Measurements from ENCODE around the gene KDM1B.
A peak's percentile ranks its signal among the peaks of the same experiment; 100 is the strongest.

The KDM1B gene

DNA sequence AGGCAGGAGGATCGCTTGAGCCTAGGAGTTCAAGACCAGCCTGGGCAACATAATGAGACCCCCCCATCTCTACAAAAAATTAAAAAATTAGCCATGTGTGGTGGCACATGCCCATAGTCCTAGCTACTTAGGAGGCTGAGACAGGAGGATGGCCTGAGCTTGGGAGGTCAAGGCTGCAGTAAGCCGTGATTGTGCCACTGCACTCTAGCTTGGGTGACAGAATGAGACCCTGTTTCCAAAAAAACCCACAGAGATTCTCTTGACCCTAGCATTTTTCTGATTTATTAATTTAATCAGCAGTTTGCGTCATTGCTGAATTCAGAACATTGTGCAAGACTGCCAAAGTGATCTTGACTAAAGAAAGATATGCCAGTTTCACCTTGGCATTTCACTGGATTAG, 36.8 kb downstream of the KDM1B start:
- CTCF ChIA-PET = no interaction called here
- Histone ChIP-seq H3K4me3 (ENCODE audit: low read depth, low read length) (no peak overlapping the region), H3K27ac (ENCODE audit: extremely low read depth, low read depth, low read length) (no peak overlapping the region), H3K9me3 (ENCODE audit: control insufficient read depth, insufficient read depth, low read depth, low read length) (no peaks in the 10 kb centered on the region), H3K4me1 (ENCODE audit: control insufficient read depth, insufficient read depth, low read length) (no peaks in the 10 kb centered on the region), H3K36me3 (ENCODE audit: control insufficient read depth in 2 of 2, insufficient read depth in 1 of 2, low read length in 2 of 2) (peaks cover 0 to 11% of the 10 kb centered on the region in 2 experiments; a peak in 2 of 3 replicates)
- peak; percentile 17; the same call in 1 of the 2 replicates for TF ChIP-seq ZNF664 (tag by site-specific recombination; IDR thresholded peaks at IDR 0.05)
- no peak for TF ChIP-seq GLI4 (tag by site-specific recombination; IDR thresholded peaks at IDR 0.05)
- POLR2A ChIA-PET = no interaction called here

DNA sequence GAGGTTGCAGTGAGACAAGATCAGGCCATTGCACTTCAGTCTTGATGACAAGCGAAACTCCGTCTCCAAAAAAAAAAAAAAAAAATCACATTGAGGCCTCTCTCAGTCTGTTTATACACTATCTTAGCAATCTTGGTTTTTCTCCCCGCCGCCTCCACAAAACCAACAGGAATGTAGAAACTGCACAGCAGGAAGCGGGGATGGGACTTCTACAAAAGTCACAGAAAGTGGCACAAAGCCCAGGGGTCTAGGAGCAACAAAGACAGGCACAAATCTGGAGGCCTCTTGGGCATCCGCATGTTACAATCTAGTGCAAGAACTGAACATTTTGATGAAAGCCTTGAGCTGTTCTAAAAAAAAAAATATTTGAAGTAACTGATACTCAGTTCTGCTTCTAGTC, 48.6 kb downstream of the KDM1B start:
- Histone ChIP-seq H3K9me3 (ENCODE audit: control insufficient read depth, insufficient read depth, low read depth, low read length) (no peaks in the 10 kb centered on the region), H3K4me3 (ENCODE audit: low read depth, low read length) (no peak overlapping the region), H3K36me3 (ENCODE audit: control insufficient read depth in 2 of 2, insufficient read depth in 1 of 2, low read length in 2 of 2) (peaks cover 5 to 15% of the 10 kb centered on the region in 2 experiments; a peak in 2 of 3 replicates), H3K4me1 (ENCODE audit: control insufficient read depth, insufficient read depth, low read length) (no peaks in the 10 kb centered on the region), H3K27ac (ENCODE audit: extremely low read depth, low read depth, low read length) (no peak overlapping the region)
- POLR2A ChIA-PET = no interaction called here
- CTCF ChIA-PET = interaction anchor here (0.6 kb wide), 2 partner anchors 210 to 1036 kb away, joined by 3 to 4 read pairs; no protein-coding TSS in a partner anchor
- TF ChIP-seq ZFHX2 (tag by site-specific recombination; conservative IDR thresholded peaks at IDR 0.05) (peak; percentile 20; the same call in 1 of the 2 replicates), ZNF529 (tag by site-specific recombination; IDR thresholded peaks at IDR 0.05; ENCODE audit: insufficient replicate concordance) (no peak)

DNA sequence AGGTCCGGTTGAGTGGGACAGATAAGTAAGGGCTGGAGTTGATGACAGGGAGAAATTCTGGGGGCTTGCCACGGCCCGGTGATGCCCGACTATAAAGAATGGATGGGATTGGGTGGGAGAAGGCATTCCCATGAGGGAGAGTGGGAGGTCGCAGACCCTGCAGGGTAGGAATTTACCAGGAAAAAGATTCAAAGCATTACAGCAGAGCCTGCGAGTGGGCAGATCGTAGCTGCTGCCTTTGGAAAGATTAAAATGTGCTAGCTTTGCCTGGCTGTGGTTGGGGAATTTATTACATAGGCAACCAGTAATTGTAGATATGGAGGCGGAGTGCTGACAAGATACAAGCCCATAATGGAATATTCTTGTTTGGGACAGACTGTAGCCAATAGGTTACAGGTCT, 49.5 kb downstream of the KDM1B start:
- Histone ChIP-seq H3K9me3 (ENCODE audit: control insufficient read depth, insufficient read depth, low read depth, low read length) (no peaks in the 10 kb centered on the region), H3K36me3 (ENCODE audit: control insufficient read depth in 2 of 2, insufficient read depth in 1 of 2, low read length in 2 of 2) (peaks cover 3 to 15% of the 10 kb centered on the region in 2 experiments; a peak in 2 of 3 replicates), H3K27ac (ENCODE audit: extremely low read depth, low read depth, low read length) (no peak overlapping the region), H3K4me1 (ENCODE audit: control insufficient read depth, insufficient read depth, low read length) (no peaks in the 10 kb centered on the region), H3K4me3 (ENCODE audit: low read depth, low read length) (no peak overlapping the region)
- TF ChIP-seq EGR2 (tag by site-specific recombination; IDR thresholded peaks at IDR 0.05; ENCODE audit: low read depth) = peak; percentile 81
- TF ChIP-seq ZNF112 (tag by site-specific recombination; IDR thresholded peaks at IDR 0.05) = no peak
- TF ChIP-seq ZFP37 (tag by site-specific recombination; IDR thresholded peaks at IDR 0.05) = no peak
- TF ChIP-seq ZFHX2 (tag by site-specific recombination; conservative IDR thresholded peaks at IDR 0.05) = peak; percentile 63
- CTCF ChIA-PET = no interaction called here
- POLR2A ChIA-PET = no interaction called here

DNA sequence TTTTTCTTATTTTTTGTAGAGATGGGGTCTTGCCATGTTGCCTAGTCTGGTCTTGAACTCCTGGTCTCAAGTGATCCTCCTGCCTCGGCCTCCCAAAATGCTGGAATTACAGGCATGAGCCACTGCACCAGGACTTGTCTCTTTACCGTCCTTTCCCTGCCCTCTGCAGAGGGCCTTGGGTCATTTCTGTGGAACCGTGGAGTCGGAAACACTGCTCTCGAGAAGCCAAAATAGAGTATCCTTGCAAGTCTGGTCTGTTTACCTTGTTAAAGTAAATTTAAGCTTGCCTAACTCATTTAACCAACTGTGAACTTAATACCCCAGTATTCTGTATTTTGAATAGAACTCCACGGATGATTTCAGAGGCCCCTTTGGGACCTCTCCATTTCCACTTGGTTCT, 51.4 kb downstream of the KDM1B start:
- ChIA-PET POLR2A (no interaction called here), CTCF (interaction anchor here (0.5 kb wide), 1 partner anchor 186 kb away, joined by 3 read pairs; no protein-coding TSS in a partner anchor)
- Histone ChIP-seq H3K4me3 (ENCODE audit: low read depth, low read length) (no peak overlapping the region), H3K4me1 (ENCODE audit: control insufficient read depth, insufficient read depth, low read length) (no peaks in the 10 kb centered on the region), H3K27ac (ENCODE audit: extremely low read depth, low read depth, low read length) (no peak overlapping the region), H3K36me3 (ENCODE audit: control insufficient read depth in 2 of 2, insufficient read depth in 1 of 2, low read length in 2 of 2) (peaks cover 3 to 8% of the 10 kb centered on the region in 2 experiments; a peak in 2 of 3 replicates), H3K9me3 (ENCODE audit: control insufficient read depth, insufficient read depth, low read depth, low read length) (no peaks in the 10 kb centered on the region)
- TF ChIP-seq YY1 (tag by site-specific recombination; IDR thresholded peaks at IDR 0.05) (no peak), YY2 (tag by site-specific recombination; IDR thresholded peaks at IDR 0.05) (no peak), ZNF514 (tag by site-specific recombination; IDR thresholded peaks at IDR 0.05) (no peak), ZSCAN23 (tag by site-specific recombination; IDR thresholded peaks at IDR 0.05) (no peak), ZNF24 (tag by site-specific recombination; IDR thresholded peaks at IDR 0.05) (no peak), ZNF843 (tag by site-specific recombination; IDR thresholded peaks at IDR 0.05) (no peak), ZBTB7A (tag by site-specific recombination; IDR thresholded peaks at IDR 0.05; ENCODE audit: low read depth) (no peak), ZNF10 (tag by site-specific recombination; IDR thresholded peaks at IDR 0.05) (no peak), ZNF223 (tag by site-specific recombination; IDR thresholded peaks at IDR 0.05) (no peak), SETDB1 (IDR thresholded peaks at IDR 0.05; ENCODE audit: insufficient read length, low read length) (no peak), ZNF366 (tag by site-specific recombination; conservative IDR thresholded peaks at IDR 0.05) (no peak), ZNF311 (tag by site-specific recombination; IDR thresholded peaks at IDR 0.05; ENCODE audit: borderline replicate concordance) (no peak), ZNF138 (tag by site-specific recombination; IDR thresholded peaks at IDR 0.05; ENCODE audit: borderline replicate concordance) (no peak), ZNF621 (tag by site-specific recombination; IDR thresholded peaks at IDR 0.05) (no peak)
- TF ChIP-seq, protein P1, sequence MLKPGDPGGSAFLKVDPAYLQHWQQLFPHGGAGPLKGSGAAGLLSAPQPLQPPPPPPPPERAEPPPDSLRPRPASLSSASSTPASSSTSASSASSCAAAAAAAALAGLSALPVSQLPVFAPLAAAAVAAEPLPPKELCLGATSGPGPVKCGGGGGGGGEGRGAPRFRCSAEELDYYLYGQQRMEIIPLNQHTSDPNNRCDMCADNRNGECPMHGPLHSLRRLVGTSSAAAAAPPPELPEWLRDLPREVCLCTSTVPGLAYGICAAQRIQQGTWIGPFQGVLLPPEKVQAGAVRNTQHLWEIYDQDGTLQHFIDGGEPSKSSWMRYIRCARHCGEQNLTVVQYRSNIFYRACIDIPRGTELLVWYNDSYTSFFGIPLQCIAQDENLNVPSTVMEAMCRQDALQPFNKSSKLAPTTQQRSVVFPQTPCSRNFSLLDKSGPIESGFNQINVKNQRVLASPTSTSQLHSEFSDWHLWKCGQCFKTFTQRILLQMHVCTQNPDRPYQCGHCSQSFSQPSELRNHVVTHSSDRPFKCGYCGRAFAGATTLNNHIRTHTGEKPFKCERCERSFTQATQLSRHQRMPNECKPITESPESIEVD (tag by site-specific recombination; IDR thresholded peaks at IDR 0.05) = no peak
